H4 (cell line): Measurements from ENCODE around the gene SLC8A3. TPM values are rescaled to one million over a fixed set of nuclear protein-coding genes. Genes with fewer than 3 reads are reported as not detected.

ENCODE experiments used
- DNase-seq: peaks from one replicate; pipeline ENCODE4 v3.0.0-alpha.2; 2015; ENCODE audit warnings: low spot score
- total RNA-seq: library from RNA; depleted of rRNA; stranded (reverse); fragments of >200 nt; shearing (Covaris generic); gene quantifications from 2 replicates; pipeline ENCODE4 v1.2.3, GENCODE V29; 2014

SLC8A3 gene
- total RNA-seq, 1 experiment from 2014 or later: not detected

GRCh38 chr14:70173569-70173968 is 15.2 kb downstream of the SLC8A3 start:
- no peak for DNase-seq

GRCh38 chr14:70171726-70172125 is 17.0 kb downstream of the SLC8A3 start:
- DNase-seq: no peak

GRCh38 chr14:70170976-70171375 is 17.8 kb downstream of the SLC8A3 start:
- DNase-seq: no peak

- DNase-seq: no peak
Observed at GRCh38 chr14:70168406-70168805, 20.3 kb downstream of the SLC8A3 start.

- no peak for DNase-seq
Observed at GRCh38 chr14:70166530-70167203, 22.1 kb downstream of the SLC8A3 start.

- no peak for DNase-seq
Observed at GRCh38 chr14:70162358-70162757, 26.4 kb downstream of the SLC8A3 start.

GRCh38 chr14:70156592-70156991 is 32.2 kb downstream of the SLC8A3 start:
- DNase-seq: no peak

- DNase-seq: no peak
Observed at GRCh38 chr14:70152704-70153103, 36.0 kb downstream of the SLC8A3 start.

- no peak for DNase-seq
Observed at GRCh38 chr14:70152081-70152480, 36.7 kb downstream of the SLC8A3 start.

- no peak for DNase-seq
Observed at GRCh38 chr14:70149596-70150165, 39.1 kb downstream of the SLC8A3 start.

GRCh38 chr14:70148911-70149595 is 39.7 kb downstream of the SLC8A3 start:
- DNase-seq: no peak

GRCh38 chr14:70148351-70148750 is 40.4 kb downstream of the SLC8A3 start:
- DNase-seq: no peak

GRCh38 chr14:70144046-70144445 is 44.7 kb downstream of the SLC8A3 start:
- no peak for DNase-seq

- DNase-seq: no peak
Observed at GRCh38 chr14:70143306-70143705, 45.4 kb downstream of the SLC8A3 start.

GRCh38 chr14:70140614-70141013 is 48.1 kb downstream of the SLC8A3 start:
- no peak for DNase-seq

- DNase-seq: no peak
Observed at GRCh38 chr14:70139384-70139783, 49.4 kb downstream of the SLC8A3 start.

GRCh38 chr14:70137788-70138187 is 51.0 kb downstream of the SLC8A3 start:
- no peak for DNase-seq

GRCh38 chr14:70133461-70133860 is 55.3 kb downstream of the SLC8A3 start:
- no peak for DNase-seq

GRCh38 chr14:70130482-70130881 is 58.3 kb downstream of the SLC8A3 start:
- no peak for DNase-seq

GRCh38 chr14:70127186-70127585 is 61.6 kb downstream of the SLC8A3 start:
- DNase-seq: no peak

GRCh38 chr14:70123796-70124195 is 65.0 kb downstream of the SLC8A3 start:
- no peak for DNase-seq

GRCh38 chr14:70121521-70121920 is 67.2 kb downstream of the SLC8A3 start:
- DNase-seq: no peak

- no peak for DNase-seq
Observed at GRCh38 chr14:70118064-70118463, 70.7 kb downstream of the SLC8A3 start.
